Measurements from ENCODE around the gene ARHGAP10.

DNA sequence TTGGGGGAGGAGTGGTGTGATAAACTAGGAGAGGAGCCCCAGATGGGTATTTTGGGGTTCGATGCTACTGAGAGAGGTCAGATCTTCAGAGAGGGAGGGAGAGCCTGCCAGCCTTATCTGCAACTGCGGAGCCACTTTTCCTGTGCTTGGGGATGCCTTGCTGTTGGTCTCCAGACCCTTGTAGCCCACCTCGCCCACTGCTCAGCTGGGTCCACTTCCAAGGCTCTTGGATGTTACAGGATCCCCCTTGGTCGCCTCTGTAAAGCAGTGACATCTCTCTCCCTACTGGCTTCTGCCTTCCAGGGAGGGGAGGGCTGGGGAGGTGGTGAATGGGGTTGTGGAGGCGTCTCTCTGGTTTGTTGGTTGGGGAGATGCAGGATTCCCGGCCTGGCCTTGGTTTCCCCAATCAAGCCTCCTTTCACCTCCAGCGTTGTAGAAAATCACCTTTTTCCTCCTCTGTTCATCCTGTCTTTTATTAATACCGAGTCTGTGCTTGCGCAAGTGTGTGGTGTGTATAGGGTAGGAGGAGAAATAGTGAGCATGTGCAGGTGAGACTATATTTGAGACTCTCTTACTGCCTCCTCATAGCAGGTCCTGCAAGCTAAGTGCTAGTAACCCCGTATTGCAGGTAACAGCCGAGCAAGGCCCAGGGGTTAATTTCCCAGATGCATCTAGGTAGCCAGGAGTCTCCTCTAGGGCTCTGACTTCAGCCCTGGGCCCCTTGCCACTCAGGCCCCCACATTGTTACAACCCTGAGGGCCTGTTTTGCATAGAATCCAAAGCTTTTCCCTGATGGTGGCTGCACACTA, 337.4 kb downstream of the ARHGAP10 start:
- TF ChIP-seq, protein P1, sequence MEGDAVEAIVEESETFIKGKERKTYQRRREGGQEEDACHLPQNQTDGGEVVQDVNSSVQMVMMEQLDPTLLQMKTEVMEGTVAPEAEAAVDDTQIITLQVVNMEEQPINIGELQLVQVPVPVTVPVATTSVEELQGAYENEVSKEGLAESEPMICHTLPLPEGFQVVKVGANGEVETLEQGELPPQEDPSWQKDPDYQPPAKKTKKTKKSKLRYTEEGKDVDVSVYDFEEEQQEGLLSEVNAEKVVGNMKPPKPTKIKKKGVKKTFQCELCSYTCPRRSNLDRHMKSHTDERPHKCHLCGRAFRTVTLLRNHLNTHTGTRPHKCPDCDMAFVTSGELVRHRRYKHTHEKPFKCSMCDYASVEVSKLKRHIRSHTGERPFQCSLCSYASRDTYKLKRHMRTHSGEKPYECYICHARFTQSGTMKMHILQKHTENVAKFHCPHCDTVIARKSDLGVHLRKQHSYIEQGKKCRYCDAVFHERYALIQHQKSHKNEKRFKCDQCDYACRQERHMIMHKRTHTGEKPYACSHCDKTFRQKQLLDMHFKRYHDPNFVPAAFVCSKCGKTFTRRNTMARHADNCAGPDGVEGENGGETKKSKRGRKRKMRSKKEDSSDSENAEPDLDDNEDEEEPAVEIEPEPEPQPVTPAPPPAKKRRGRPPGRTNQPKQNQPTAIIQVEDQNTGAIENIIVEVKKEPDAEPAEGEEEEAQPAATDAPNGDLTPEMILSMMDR (IDR thresholded peaks at IDR 0.05; ENCODE audit: borderline replicate concordance, extremely low read depth, low read length, poor library complexity, severe bottlenecking) = no peak
- no peak for TF ChIP-seq EZH2 (IDR thresholded peaks at IDR 0.05; ENCODE audit: borderline replicate concordance, low read depth, low read length, severe bottlenecking)

Measured in DND-41 (cell line).